CD4-positive, alpha-beta T cell treated with Interferon gamma for 1 hour (primary cell): Measurements from ENCODE around the gene BCAP31.
"Not testable (repeated sequence)": the region's sequence is repeated elsewhere in the genome, so short reads cannot be mapped to it uniquely, and the experiment has no call there.

Experiments
- DNase-seq: peaks from one replicate; pipeline ENCODE4 v3.0.0-alpha.2; 2020

Gene BCAP31

DNA sequence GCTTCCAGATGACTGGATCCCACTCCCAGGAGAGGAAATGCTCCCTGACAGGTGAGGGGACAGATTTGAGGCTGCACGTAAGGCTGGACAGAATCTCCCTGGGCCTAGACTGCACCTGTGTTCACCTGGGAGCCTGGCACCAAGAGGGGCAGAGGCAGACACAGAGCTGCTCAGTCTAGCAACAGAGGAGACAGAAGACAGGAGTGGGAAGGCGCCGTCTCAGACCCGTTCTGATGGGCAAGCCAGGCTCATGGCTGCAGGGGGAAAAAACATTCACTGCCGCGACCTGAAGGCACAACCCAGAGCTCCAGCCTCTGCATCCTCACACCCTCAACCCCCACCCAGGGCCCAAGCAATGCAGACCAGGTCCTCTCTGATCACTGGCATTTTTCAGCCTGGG, 16.8 kb downstream of the BCAP31 start:
- DNase-seq: no peak

DNA sequence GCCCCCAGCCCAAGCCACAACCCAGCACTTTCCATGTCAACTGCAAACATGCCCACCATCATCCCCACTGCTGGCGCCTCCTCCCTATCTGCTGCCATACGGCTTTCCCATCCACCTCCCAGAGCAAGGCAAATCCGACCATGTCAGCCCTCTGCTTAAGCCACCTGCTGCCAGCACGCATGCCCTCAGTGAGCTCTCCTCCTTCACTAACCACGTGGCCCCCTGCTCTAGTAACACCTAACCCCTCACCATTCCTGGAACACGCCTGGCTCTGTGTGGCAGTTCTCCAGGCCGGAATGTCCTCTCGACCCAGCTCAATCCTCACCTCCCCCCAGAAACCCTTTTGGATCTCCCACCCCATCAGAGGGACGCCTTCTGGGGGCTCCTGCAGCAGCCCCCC, 17.4 kb downstream of the BCAP31 start:
- no peak for DNase-seq

DNA sequence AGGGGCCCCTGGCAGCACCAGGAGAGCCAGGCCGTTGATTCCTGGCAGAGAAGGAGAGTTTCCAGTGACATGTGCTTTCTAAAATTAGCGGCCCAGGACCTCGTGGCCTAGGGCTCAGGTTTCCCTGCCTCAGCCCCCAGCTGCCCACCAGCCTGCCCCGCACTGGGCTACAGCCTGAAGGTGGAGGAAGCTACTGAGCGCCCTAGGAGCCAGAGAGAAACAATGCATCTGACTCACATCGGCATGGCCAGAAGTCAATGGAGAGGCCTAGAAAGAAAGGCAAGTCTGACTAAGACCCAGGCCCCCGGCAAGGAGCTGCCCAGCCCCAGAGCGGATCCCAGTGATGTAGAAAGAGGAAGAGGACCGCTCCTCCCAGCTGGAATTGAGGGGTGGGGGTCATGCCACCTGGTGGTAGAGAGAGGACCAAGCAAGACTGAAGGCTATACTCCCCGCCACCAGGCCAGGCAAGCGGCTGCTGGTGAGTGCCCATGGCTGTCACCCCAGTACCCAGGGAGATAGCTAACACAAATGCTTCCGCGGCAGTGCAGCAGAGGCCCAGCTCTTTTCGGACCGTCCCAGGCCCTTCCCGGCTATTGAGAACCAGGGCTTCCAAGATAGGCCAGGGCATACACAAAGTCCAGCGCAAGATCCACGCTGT, 18.7 kb downstream of the BCAP31 start:
- not testable (repeated sequence) for DNase-seq

DNA sequence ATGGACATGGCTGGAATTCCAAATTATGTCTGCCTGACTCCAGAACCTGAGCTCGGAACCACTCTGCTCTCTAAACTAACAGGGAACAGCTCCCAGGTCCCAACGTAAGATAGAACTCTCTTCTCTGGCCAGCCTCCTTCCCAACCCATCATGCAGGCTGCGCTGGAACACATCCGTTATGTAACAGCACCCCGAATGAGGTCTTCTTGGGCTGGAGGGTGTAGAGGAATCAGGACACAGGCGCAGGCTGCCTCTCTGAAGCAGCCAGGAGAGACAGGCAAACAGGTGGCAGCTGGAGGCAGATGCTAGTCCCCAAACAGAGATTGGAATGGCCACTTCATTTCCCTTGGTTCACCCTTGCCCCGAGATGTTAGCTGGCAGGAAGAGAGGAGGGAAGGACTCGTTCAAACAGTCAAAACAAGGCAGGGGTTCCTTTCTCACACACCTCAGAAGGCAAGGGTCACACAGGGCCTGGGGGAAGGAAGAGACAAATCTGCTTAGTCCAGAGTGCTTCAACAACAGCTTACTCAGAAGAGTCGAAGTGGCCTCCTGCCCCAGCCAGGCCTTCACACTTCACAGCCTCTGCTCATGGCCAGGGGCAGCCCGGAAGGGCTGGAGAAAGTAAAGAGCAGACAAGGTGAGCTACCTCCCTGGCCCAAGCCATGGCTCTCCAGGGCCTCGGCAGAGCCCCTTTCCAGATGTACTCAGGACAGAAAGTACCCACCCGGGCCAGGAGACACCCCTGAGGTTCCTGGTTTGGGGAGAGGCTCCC, 19.4 kb downstream of the BCAP31 start:
- DNase-seq: not testable (repeated sequence)

DNA sequence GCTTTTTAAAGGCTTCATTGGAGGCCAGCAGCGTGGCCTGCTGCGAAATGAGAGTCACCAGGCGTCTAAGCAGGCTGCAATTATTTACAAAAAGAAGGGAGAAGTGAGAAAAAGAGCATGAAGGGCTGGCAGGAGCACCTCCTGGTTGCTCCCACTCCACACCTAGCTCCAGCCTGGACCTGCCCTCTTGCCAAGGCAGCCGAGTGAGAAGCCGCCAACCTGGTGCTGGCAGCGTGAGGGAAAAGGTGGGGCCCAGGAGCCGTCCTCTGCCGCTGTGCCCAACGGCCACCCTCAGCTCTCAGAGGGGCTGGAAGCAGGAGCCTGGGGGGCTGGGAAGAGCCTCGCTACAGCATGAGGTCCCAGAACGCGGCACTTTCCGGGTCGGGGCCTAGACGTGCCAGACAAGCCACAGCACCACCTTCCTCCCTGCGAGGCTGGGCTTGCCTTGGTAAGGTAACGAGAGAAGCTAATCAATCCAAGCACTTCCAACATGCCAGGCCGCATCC, 20.1 kb downstream of the BCAP31 start:
- no peak for DNase-seq

DNA sequence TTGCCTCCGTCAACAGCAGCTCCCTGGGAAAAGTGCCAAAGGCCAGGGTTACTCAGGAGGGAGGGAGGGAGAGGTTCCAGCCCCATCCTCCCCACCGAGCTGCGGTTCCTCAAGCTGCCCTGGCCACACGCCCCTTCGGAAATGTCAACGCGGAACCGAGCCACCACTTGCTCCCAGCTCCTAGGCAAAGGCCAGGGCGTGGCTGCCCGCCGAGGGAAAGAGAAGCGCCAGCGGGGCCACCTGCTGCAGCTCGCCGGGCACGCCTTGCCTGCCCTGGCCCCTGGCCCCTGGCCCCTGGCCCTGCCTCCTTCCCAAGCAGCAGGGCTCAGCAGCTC, 21.2 kb downstream of the BCAP31 start:
- no peak for DNase-seq

DNA sequence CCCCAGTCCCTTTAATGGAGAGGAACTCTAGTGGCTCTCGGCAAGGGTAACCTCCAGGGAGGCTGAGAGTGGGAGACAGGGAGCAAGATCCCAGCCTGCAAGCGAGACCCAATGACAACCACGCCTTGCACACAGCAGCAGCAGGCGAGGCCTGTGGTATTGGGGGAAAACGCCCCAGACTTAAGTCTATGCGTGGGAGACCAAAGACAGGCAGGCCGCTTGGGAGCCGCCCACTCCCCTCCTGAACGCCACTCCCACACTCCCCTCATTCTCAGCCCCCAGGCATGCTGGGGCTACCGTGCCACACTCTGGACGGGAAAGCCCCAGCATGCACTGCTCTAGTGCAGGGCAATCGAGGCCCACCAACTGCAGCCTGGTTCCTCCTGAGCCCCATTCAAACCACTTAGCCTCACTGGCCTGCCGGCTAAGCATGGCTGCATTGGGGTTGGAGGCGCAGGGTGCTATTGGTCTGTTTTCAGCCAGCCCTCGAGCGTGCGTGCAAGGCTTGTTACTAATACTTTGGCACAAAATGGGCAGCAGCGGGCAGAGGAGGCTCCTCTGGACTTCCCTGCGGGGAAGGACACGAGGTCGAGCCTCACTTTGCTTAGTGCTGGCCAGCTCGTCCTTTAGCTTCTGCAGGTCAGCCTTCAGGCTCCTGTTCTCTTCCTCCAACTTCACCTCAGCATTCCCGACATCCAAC, 21.7 kb downstream of the BCAP31 start:
- no peak for DNase-seq

DNA sequence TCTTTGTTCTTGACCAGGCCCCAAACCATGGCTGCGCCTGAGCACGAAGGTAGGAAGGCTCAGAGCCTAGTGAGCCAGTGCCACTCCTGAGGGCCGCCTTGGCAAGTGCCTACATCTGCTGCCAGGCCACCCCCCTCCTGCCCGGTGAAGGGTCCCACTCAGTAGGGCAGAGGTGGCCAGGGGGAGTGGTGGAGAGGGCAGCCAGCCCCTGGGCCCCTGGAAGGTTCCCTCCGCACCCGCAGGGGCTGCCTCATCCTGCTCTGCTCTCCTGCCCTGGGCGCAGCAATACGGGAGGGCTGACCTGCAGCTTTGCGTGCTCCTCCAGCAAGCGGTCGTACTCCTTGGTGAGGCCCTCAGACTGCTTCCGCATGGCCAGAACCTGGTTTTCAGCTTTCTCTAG, 22.5 kb downstream of the BCAP31 start:
- no peak for DNase-seq

DNA sequence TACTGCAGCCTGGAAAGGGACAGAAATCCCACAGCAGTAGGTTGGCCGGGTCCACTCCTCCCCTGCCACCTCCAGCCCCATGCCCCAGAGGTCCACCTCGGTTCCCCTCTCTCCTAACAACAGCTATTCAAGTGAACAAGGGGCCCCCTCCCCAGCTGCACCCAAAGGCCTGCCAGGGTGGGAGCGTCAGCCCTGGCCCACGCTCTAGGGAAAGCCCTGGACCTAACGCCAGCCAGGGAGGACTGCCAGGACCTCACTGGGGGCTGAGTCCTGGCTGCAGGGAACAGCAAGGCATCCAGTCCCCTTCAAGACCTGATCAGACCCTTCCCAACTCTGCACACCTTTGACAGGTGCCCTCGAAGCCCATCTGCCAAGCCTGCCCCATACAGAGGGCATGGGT, 23.2 kb downstream of the BCAP31 start:
- DNase-seq: no peak

DNA sequence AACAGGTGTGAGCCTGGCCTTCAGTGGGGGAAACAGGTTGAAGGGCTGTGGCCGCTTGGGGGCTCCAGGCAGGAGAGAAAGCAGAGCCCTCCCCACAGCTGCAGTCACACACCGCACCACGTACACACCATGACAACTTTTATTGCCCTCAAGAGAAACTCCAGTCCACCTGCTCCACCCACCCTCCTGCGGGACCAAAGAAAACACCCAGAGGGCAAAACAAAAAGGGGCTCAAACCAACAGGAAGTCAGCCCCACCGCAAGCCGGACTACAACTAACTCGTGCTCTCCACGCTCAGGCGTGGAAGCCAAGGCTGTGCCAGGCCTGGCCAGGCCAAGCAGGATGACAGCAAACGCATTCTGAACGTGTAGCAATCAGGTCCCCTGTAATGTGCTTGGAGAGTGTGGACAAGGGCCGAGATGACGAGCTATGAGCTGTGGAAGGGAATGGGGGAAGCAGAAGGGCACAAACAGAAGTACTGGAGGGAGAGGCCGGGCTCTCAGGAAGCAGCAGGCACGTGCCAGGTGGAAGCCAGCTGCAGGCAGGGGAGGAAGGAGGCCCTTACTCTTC, 23.7 kb downstream of the BCAP31 start:
- DNase-seq: no peak

DNA sequence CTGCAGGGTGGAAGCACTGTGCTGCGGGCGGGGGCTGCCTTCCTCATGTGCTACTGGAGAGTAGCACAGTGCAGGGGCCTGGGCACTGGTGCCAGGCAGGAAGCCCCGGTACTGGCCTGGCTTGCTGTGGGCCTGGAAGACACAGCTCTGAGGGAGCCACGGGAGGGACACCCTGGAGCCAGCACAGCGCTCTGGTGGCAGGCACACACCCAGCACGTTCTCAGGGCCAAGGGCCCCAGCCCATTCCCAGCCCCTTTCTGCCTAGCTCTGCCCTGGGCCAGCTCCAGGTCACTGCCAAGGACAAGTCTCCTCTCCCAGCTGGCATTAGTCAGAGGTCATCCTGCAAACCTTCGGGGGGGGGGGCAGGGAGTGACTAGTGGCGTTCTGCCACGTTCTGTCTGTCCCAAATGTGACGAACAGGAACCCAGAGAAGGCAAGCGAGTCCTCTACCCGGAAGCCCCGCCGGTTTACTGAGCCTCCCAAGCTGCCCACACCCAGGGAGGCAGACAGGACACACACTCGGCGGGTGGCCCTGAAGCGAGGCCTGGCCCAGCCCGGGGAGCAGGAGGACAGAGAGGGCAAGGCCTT, 24.3 kb downstream of the BCAP31 start:
- not testable (repeated sequence) for DNase-seq

DNA sequence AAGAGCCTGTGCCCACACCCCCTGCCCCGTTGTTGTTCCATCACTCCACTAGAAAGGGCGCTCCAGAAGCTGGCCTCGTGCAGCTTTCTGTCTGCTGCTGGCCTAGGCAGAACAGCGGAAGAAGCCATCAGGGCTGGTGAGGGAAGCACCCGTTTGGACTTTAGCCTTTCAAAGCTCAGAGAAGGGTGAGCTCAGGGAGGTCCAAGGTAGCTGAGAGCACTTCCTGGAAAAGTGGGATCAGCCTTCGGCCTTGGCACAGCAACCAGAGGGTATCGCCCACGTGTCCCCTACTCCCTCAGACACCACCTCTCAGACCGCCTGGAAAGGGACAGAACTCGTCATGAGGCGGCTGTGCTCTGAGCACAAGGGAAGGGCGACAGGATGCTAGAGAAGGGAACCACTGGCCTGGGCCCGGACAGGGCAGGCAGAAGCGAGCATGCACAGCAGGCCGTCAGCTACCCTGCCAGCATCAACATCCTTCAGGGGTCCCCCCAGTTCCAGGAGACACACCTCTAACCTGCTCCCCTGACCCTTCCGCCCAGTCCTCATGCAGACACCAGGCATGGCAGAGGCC, 24.9 kb downstream of the BCAP31 start:
- DNase-seq: not testable (repeated sequence)

DNA sequence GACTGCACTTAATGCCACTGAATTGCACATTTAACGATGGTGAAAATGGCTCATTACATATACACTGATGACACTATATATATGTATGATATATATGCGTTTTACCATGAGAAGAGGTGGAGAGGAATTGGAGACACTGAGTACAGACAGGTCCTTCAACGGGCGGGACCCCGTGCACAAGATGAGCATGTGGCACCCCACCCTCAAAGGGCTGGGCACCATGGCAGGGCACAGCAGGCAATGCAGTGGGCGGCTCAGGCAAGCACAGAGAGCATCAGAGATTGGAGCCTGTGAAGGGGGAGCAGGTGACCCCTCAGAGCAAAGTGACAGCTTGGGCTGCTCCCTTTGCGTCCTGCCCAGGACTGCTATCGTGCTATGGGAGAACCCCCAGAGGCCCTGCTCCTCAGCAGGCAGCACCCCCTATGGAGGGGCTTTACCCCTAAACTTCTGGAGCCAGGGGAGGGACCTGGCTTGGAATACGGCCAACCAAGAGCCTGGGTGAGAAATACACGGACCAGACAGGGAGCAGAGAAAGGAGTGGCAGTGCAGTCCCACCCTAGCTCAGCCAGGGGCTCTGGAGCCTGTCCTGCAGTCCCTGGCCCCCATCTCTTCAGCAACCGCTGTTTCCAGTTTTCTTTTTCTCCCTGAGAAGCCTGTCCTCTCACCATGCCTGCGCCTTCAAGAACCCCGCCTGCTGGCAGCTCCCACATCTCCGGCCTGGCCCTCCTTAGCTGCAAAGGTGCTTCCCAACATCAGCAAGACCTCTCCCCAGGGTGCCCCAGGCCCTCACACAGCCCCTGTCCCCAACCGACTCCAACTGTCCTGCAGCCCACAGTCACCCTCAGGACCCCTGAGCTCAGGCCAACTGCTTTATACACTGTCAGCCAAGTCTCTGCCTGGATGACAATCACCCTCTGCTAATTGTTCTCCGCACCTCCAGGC, 26.0 kb downstream of the BCAP31 start:
- DNase-seq: no peak

DNA sequence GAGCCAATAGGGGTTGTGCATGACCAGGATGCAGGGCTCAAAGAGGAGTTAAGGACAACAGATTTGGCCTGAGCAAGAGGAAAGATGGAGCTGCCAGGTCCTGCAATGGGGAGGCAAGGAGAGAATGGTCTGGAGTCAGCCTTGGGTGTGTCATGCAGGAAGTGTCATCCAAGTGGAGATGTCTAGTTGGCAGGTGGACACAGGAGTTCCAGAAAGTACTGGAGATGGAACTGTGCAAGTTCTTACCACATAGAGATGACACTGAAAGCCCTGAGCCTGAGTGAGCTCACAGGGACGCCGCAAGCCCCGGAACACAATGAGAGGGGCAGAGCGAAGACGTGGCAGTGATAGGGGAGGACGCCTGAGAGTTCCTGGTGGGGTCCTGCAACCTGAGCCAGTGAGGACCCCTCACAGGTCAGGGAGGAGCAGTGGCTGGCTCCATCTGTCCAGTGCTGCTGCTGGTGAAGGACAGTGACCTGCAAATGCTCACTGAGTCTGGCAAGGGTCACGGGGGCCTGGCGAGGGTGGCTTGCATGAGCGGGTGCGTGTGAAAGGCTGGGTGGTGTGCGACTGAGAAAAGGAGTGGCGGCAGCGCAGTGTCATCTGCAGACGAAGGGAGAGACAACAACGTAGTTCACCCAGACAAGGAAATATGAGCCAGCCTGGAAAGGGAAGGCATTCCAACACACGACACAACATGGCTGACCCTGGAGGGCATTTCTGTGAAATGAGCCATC, 27.0 kb downstream of the BCAP31 start:
- not testable (repeated sequence) for DNase-seq

DNA sequence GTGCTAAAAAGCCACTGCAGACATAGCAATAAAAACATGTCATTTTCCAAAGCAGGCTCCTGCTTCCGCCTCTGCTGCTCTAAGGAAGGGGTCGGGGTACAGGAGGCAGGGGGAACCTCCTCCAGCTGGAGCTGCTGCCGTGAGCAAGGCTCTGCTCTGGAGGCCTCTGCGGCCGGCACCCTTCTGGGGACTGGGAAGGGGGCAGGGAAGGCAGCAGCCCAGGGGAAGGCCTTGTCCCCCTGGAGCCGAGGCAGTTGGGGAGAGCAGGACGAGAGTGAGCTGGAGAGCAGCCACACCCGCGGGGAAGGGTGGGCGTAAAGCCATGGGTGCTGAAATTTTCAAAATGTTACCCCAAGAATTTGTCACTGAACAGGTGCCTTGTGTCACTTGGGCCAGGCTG, 27.6 kb downstream of the BCAP31 start:
- DNase-seq: not testable (repeated sequence)

DNA sequence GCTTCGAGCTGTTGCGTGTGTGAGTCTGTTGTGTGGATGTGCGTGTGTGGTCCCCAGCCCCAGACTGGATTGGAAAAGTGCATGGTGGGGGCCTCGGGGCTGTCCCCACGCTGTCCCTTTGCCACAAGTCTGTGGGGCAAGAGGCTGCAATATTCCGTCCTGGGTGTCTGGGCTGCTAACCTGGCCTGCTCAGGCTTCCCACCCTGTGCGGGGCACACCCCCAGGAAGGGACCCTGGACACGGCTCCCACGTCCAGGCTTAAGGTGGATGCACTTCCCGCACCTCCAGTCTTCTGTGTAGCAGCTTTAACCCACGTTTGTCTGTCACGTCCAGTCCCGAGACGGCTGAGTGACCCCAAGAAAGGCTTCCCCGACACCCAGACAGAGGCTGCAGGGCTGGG, 28.1 kb downstream of the BCAP31 start:
- no peak for DNase-seq

DNA sequence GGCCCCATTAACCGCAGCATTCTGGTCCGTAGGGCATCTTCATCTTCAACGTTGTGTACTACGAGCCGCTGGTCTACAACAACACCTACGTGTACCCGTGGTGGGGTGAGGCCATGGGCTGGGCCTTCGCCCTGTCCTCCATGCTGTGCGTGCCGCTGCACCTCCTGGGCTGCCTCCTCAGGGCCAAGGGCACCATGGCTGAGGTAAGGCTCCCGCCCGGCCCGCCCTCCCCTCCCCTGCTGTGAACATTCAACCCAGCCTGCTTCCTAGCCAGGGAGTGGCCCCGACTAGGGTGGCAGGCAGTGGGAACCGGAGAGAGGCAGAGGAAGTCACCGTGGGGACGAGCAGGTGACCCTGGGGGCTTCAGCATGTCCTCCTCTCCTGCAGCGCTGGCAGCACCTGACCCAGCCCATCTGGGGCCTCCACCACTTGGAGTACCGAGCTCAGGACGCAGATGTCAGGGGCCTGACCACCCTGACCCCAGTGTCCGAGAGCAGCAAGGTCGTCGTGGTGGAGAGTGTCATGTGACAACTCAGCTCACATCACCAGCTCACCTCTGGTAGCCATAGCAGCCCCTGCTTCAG, 29.4 kb downstream of the BCAP31 start:
- no peak for DNase-seq

DNA sequence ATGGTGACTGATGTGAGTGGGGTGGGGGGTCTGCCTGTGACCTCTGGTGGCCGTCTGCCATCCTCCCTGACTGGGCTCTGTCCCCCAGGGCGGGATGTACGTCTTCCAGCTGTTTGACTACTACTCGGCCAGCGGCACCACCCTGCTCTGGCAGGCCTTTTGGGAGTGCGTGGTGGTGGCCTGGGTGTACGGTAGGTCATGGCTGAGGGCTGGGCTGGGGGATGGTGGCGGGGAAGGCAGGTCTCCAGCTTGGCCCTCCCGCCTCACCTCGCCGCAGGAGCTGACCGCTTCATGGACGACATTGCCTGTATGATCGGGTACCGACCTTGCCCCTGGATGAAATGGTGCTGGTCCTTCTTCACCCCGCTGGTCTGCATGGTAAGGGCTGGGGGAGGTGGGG, 29.9 kb downstream of the BCAP31 start:
- not testable (repeated sequence) for DNase-seq

DNA sequence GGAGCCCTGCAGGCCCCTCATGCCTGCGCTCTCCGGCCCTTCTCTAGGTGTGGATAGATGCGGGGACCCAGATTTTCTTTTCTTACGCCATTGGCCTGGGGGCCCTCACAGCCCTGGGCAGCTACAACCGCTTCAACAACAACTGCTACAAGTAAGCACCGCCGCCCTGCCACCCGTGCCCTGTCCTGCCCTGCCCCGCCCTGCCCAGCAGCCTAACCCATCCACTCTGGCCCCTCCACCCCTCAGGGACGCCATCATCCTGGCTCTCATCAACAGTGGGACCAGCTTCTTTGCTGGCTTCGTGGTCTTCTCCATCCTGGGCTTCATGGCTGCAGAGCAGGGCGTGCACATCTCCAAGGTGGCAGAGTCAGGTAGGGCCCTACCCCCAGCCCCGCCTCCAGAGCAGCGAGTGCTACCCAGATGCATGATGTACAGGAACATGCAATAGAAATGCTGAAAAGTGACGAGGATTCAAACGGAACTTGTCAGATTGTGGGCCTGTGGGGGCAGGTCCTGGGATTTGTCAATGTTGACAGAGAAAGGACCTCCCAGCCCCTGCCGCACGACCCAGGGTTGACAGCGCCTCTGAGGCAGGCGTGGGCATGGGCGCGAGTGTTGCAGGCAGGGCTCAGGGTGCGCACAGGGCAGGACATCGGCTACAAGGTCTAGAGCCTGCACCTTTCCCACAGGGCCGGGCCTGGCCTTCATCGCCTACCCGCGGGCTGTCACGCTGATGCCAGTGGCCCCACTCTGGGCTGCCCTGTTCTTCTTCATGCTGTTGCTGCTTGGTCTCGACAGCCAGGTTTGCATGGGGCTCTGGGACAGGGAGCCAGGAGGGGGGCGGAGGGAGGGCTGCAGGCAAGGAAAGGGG, 30.7 kb downstream of the BCAP31 start:
- DNase-seq: no peak
